ENCODE results near the gene ITGA8.
"Not testable (repeated sequence)": the region's sequence is repeated elsewhere in the genome, so short reads cannot be mapped to it uniquely, and the experiment has no call there.

Gene ITGA8

GRCh38 chr10:15546606-15547005 is 173.1 kb downstream of the ITGA8 start:
- no peak for FAIRE-seq

GRCh38 chr10:15545884-15546283 is 173.8 kb downstream of the ITGA8 start:
- FAIRE-seq, result no peak

GRCh38 chr10:15545266-15545665 is 174.5 kb downstream of the ITGA8 start:
- FAIRE-seq, result no peak

GRCh38 chr10:15543994-15544393 is 175.7 kb downstream of the ITGA8 start:
- no peak for FAIRE-seq

- FAIRE-seq, result no peak
These were observed 176.9 kb downstream of the ITGA8 start for GRCh38 chr10:15542817-15543216.

- FAIRE-seq, result no peak
These were observed 178.3 kb downstream of the ITGA8 start for GRCh38 chr10:15541376-15541775.

- FAIRE-seq, result no peak
These were observed 179.0 kb downstream of the ITGA8 start for GRCh38 chr10:15540727-15541126.

GRCh38 chr10:15539262-15539661 is 180.5 kb downstream of the ITGA8 start:
- no peak for FAIRE-seq

GRCh38 chr10:15534928-15535538 is 184.7 kb downstream of the ITGA8 start:
- FAIRE-seq, result not testable (repeated sequence)

GRCh38 chr10:15531927-15532722 is 187.6 kb downstream of the ITGA8 start:
- no peak for FAIRE-seq

- no peak for FAIRE-seq
These were observed 190.9 kb downstream of the ITGA8 start for GRCh38 chr10:15528859-15529239.

- FAIRE-seq, result no peak
These were observed 193.0 kb downstream of the ITGA8 start for GRCh38 chr10:15526754-15527153.

GRCh38 chr10:15521328-15521903 is 198.3 kb downstream of the ITGA8 start:
- no peak for FAIRE-seq

GRCh38 chr10:15518250-15518649 is 201.5 kb downstream of the ITGA8 start:
- no peak for FAIRE-seq

GRCh38 chr10:15516256-15517085 is 203.3 kb downstream of the ITGA8 start:
- no peak for FAIRE-seq

- FAIRE-seq, result no peak
These were observed 204.5 kb downstream of the ITGA8 start for GRCh38 chr10:15515202-15515601.

GRCh38 chr10:15510963-15511362 is 208.8 kb downstream of the ITGA8 start:
- no peak for FAIRE-seq

GRCh38 chr10:15505329-15505728 is 214.4 kb downstream of the ITGA8 start:
- no peak for FAIRE-seq

GRCh38 chr10:15504101-15504840 is 215.5 kb downstream of the ITGA8 start:
- peak; percentile 74 for FAIRE-seq

GRCh38 chr10:15494850-15495506 is 224.7 kb downstream of the ITGA8 start:
- no peak for FAIRE-seq

- FAIRE-seq, result no peak
These were observed 227.7 kb downstream of the ITGA8 start for GRCh38 chr10:15491856-15492642.
